Measurements from ENCODE around the gene CEP135.

GRCh38 chr4:55921093-55921492, 27.7 kb upstream of the CEP135 start:
- TF ChIP-seq POLR2A (IDR thresholded peaks at IDR 0.05; ENCODE audit: low read depth, low read length) (no peak), POLR2AphosphoS5 (IDR thresholded peaks at IDR 0.05; ENCODE audit: low read depth, low read length) (no peak), TAF1 (IDR thresholded peaks at IDR 0.05; ENCODE audit: low read depth, low read length) (no peak), SPI1 (IDR thresholded peaks at IDR 0.05; ENCODE audit: low read depth, low read length) (no peak), PAX5 (IDR thresholded peaks at IDR 0.05; ENCODE audit: insufficient read depth, low read length, severe bottlenecking) (no peak), POU2F2 (IDR thresholded peaks at IDR 0.05; ENCODE audit: low read depth, low read length) (no peak)
